ENCODE results near the gene PAPLN. TPM values are rescaled to one million over a fixed set of nuclear protein-coding genes. Genes with fewer than 3 reads are reported as not detected.

The PAPLN gene
- total and polyA plus RNA-seq, 2 of the 8 experiments (the other 6 are each of a cell fraction or from before 2014, with no cell fraction given): 14.8 to 25.6 TPM

- Histone ChIP-seq H3K27ac (ENCODE audit: low read depth, low read length) (no peak overlapping the region), H2BK120ac (replicated peaks; ENCODE audit: low read depth, low read length) (no peak overlapping the region), H3K79me1 (ENCODE audit: low read depth, low read length) (no peaks in the 10 kb centered on the region; the same call in 1 of the 2 replicates), H2BK12ac (ENCODE audit: low read depth, low read length) (no peak overlapping the region), H3K36me3 (ENCODE audit: control insufficient read depth in 2 of 4, insufficient read depth in 4 of 4, low read length in 3 of 4) (peaks cover 3 to 50% (median 12%) of the 10 kb centered on the region in 4 experiments; a peak in 7 of 8 replicates), H2AFZ (ENCODE audit: low read length) (no peak overlapping the region), H3K79me2 (ENCODE audit: control insufficient read depth in 1 of 2, insufficient read depth in 2 of 2, low read length in 2 of 2) (no peaks in the 10 kb centered on the region), H3K14ac (ENCODE audit: insufficient read length) (no peak overlapping the region), H3K4ac (replicated peaks; ENCODE audit: insufficient read length, low read depth, low read length) (no peak overlapping the region), H2BK5ac (ENCODE audit: low read depth, low read length) (no peak overlapping the region), H3K9me3 (ENCODE audit: insufficient read depth in 2 of 2, low read depth in 1 of 2, low read length in 1 of 2) (no peaks in the 10 kb centered on the region), H3K18ac (ENCODE audit: extremely low read depth, low read length) (no peak overlapping the region), H4K91ac (replicated peaks; ENCODE audit: insufficient read length, low read length) (no peak overlapping the region), H4K5ac (ENCODE audit: insufficient read length, low read depth, low read length) (no peak overlapping the region), H3K56ac (replicated peaks; ENCODE audit: insufficient read length, low read depth, low read length) (no peak overlapping the region), H4K8ac (ENCODE audit: extremely low read depth, insufficient read depth, low read length) (no peak overlapping the region), H3K4me1 (replicated peaks in 1 of 4; ENCODE audit: control insufficient read depth in 3 of 4, insufficient read depth in 4 of 4, low read length in 3 of 4) (peaks cover 0 to 3% (median 0%) of the 10 kb centered on the region in 4 experiments; a peak in 2 of 7 replicates), H3K4me2 (ENCODE audit: insufficient read depth in 1 of 2, low read depth in 2 of 2, low read length in 2 of 2) (no peak overlapping the region), H2BK15ac (ENCODE audit: low read length) (no peak overlapping the region), H3K27me3 (replicated peaks in 1 of 4; ENCODE audit: control insufficient read depth in 3 of 4, extremely low read depth in 1 of 4, insufficient read depth in 3 of 4, low read length in 3 of 4) (no peaks in the 10 kb centered on the region), H3K23ac (ENCODE audit: insufficient read length) (no peak overlapping the region), H2AK5ac (ENCODE audit: low read depth, low read length) (no peak overlapping the region), H4K20me1 (replicated peaks in 1 of 2; ENCODE audit: control insufficient read depth in 1 of 2, insufficient read depth in 2 of 2, low read length in 2 of 2) (no peaks in the 10 kb centered on the region), H3K9ac (replicated peaks in 1 of 4; ENCODE audit: extremely low read depth in 1 of 4, low read depth in 3 of 4, low read length in 3 of 4) (peak overlapping the region in 1 of 4 experiments; percentile 18; a peak in 1 of 7 replicates), H3K4me3 (ENCODE audit: extremely low read depth in 1 of 4, insufficient read depth in 2 of 4, low read depth in 3 of 4, low read length in 4 of 4) (no peak overlapping the region), H3K23me2 (ENCODE audit: low read depth, low read length) (no peaks in the 10 kb centered on the region), H2BK20ac (ENCODE audit: low read length) (no peak overlapping the region)
- POLR2A ChIA-PET (ENCODE audit: partially characterized antibody): no interaction called here
- CTCF ChIA-PET (ENCODE audit: partially characterized antibody): interaction anchor here (0.9 to 1.5 kb wide), 3 partner anchors 18 to 104 kb away, joined by 3 to 4 read pairs (median 3); no protein-coding TSS in a partner anchor
- no peak for DNase-seq (ENCODE audit: low read depth in 1 of 2, low spot score in 2 of 2)
- TF ChIP-seq GTF2F1 (IDR thresholded peaks at IDR 0.05; ENCODE audit: borderline replicate concordance, low read depth, low read length): no peak
- TF ChIP-seq POU5F1 (IDR thresholded peaks at IDR 0.05; ENCODE audit: low read depth, low read length): no peak
- TF ChIP-seq HDAC6 (IDR thresholded peaks at IDR 0.05; ENCODE audit: low read depth, low read length): no peak
- TF ChIP-seq BRCA1 (IDR thresholded peaks at IDR 0.05; ENCODE audit: low read depth, low read length): no peak
- TF ChIP-seq PHF8 (conservative IDR thresholded peaks at IDR 0.05; ENCODE audit: low read depth, low read length): no peak
- no peak for TF ChIP-seq SUZ12 (IDR thresholded peaks at IDR 0.05; ENCODE audit: low read length)
- no peak for FAIRE-seq
- WGBS, 2 experiments (ENCODE audit: extremely low coverage in 1 of 2, insufficient coverage in 1 of 2, insufficient read length in 1 of 2, insufficient replicate concordance in 2 of 2, low coverage in 1 of 2, low lambda C conversion rate in 2 of 2, missing lambda C conversion rate in 1 of 2): 92% methylated on average over 7 of the region's 7 CpGs; no CpG with 5 or more reads in 1 of the 2 experiments
Observed at GRCh38 chr14:73276836-73277235, 39.5 kb downstream of the PAPLN start.

Data from H1 (cell line).